GOT3 (cell line): ENCODE data around the gene WNK1.

Experiments used
- DNase-seq: peaks from one replicate; lab custom pipeline; 2025; ENCODE audit warnings: mixed read lengths; lab: John Stamatoyannopoulos, UW

Gene WNK1

DNA sequence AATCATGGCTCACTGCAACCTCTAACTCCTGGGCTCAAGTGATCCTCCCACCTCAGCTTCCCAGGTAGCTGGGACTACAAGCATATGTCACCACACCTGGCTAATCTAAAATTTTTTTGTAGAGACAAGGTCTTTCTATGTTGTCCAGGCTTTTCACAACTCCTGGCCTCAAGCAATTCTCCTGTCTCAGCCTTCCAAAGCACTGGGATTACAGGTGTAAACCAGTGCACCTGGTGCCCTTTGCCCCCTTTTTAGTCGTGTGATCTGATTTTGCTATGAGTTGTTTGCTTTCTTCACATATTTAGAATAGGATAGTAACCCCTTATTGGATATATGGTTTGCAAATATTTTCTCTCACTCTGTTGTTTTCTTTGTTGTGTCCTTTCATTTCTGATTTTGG, 198.8 kb downstream of the WNK1 start:
- DNase-seq, result no peak

DNA sequence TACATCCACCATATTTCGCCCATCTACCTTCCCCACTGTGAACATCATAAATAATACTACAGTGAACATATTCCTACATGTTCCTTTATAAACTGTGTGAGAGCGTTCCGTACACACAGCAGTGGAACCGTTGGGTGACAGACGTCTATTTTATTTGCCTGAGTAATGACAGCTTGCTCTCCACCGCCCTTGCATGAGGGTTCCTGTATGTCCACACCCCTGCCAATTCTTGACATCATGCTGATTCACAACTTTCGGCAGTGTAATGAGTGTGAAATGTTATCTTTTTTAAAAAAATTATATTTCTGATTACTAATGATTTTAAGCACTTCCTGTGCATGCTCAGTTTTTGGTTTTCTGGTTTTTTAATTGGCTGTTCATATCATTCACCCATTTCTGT, 201.4 kb downstream of the WNK1 start:
- DNase-seq, result no peak

DNA sequence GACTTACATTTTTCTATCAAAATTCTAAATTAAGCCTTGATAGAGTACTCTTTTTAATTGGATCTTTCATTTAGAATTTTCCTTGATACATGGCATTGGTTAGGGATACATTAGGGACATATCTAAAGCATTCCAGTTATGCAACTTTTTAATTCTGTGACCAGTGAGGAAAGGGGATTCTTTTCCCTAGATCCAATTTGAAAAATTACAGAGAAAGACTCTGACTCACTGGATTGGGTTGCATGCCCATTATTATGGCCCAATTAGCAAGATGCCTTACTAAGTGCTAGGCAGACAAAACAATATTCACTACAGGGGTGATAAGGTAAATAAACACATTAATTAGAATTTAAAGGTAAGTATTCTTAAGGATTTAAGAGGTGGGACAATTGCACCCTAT, 202.4 kb downstream of the WNK1 start:
- no peak for DNase-seq

DNA sequence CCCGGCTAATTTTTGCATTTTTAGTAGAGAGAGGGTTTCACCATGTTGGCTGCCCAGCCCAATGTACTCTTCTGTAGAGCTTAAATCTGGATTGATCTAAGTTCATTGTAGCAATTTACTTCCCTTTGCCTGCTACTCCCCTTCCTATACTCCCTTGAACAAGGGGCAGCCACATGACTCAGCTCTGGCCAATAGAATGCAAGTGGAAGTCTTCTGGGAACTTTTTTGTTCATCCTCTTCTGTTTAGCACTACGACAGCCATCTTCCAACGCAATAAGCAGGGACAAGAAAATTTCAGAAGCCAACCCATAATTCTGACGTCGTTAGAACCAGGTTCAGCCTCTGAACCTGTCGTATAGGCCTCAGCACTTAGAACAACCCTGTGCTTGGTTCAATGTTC, 203.6 kb downstream of the WNK1 start:
- no peak for DNase-seq

DNA sequence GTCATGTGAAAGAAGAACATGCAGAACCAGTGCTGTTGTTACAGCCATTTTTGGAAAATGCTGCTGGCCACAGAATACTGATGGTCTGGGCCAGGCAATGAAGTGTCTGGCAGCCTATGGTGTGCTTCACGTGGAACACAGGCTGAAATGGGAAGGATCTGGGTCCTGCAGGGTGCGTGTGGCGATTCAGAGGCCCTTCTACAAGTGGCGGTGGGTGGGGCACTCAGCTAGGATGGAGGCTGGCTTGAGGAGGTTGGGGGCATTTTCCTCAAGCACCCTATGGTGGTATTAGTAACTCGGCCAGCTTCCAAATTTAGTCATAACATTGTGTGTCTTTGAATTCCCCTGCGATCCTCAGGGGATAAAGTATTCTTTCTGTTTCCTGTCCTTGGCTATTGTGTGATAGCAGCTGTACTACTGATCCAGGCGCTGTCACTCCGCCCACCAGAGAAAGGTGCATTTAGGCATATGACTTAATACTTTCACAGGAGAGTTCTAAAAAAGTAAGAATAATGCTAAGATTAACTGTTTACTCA, 206.3 kb downstream of the WNK1 start:
- no peak for DNase-seq
